GM13976 (cell line): ENCODE measurements around the gene AURKB.

ENCODE experiments used
- DNase-seq: peaks from one replicate; pipeline ENCODE4 v3.0.0; 2012; ENCODE audit warnings: low spot score
- CTCF ChIP-seq: IDR thresholded peaks from 2 replicates; pipeline ENCODE4 v1.5.1; 2012; ENCODE audit warnings: borderline replicate concordance, mild to moderate bottlenecking; ENCODE audit not compliant: insufficient read depth; ENCODE audit errors: extremely low read depth, missing control alignments, control extremely low read depth
- in situ Hi-C: fragments of 300-500 bp; cut with MboI; formaldehyde crosslinking; loops from one replicate; pipeline ENCODE4 v1.12.0; 2022; ENCODE audit warnings: low sequenced_read_pairs, mixed read lengths, inconsistent platforms; ENCODE audit not compliant: unreplicated experiment

Gene AURKB

GRCh38 chr17:8156246-8156992 lies 54.0 kb downstream of the AURKB start:
- no peak for TF ChIP-seq CTCF
- in situ Hi-C loops, result no loop called here
- peak; percentile 97 for DNase-seq

GRCh38 chr17:8155996-8156245 lies 54.5 kb downstream of the AURKB start:
- no peak for DNase-seq
- in situ Hi-C loops, result no loop called here
- no peak for TF ChIP-seq CTCF

- no peak for DNase-seq
- in situ Hi-C loops, result no loop called here
Measured at GRCh38 chr17:8155231-8155995, 55.0 kb downstream of the AURKB start.

More at GRCh38 chr17:8155231-8155995, 55.0 kb downstream of the AURKB start:
- no peak for TF ChIP-seq CTCF
